Lower leg skin (tissue), 3 donors: ENCODE measurements around the gene ZCCHC4.

Source experiments
- CTCF ChIP-seq, 3 donors: fragments of 450-650 bp; IDR thresholded peaks; one replicate each; pipeline ENCODE4 v1.5.1; 2016; ENCODE audit warnings: antibody characterized with exemption in 3 of 3, mild to moderate bottlenecking in 3 of 3, moderate library complexity in 2 of 3
- POLR2A ChIP-seq, 2 donors: fragments of 450-650 bp; IDR thresholded peaks; one replicate each; pipeline ENCODE4 v1.6.1; 2016 to 2017; ENCODE audit warnings: antibody characterized with exemption in 2 of 2, mild to moderate bottlenecking in 1 of 2, moderate library complexity in 1 of 2

GRCh38 chr4:25310066-25310802, 2.3 kb upstream of the ZCCHC4 start:
- TF ChIP-seq POLR2A (IDR thresholded peaks at IDR 0.05) (no peak), CTCF (IDR thresholded peaks at IDR 0.05) (no peak)
